ENCODE data around the gene P3R3URF.

Gene P3R3URF

DNA sequence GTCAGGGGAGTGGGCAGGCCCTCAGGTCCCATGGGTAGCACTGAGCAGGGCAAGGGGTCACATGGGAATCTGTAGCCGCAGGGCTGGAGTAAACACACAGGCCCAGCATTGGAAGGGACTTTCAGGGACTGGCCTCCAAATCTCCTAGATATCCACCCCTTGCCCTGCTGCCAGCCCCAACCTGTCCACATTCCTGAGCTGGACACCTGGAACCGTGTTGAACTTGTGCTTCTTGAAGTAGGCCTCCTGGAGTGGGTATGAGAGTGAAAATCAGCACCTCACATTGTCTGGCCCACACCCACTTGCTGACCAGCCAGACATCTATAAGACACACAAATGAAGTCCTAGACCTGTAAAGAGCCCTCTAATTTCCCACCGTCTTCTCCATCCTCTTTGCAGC lies 14.3 kb upstream of the P3R3URF start:
- Histone ChIP-seq H3K9me2 (replicated peaks; ENCODE audit: low read depth, low read length) (no peaks in the 10 kb centered on the region), H3K9me3 (ENCODE audit: insufficient read depth, low read depth, low read length) (no peaks in the 10 kb centered on the region), H3F3A (ENCODE audit: low read depth) (no peaks in the 10 kb centered on the region), H3K4me3 (ENCODE audit: low read length, poor library complexity, severe bottlenecking) (no peak overlapping the region), H3K36me3 (ENCODE audit: insufficient read depth, low read length) (peaks cover 4% of the 10 kb centered on the region; the same call in 1 of the 2 replicates), H4K20me1 (ENCODE audit: insufficient read depth, low read length, poor library complexity, severe bottlenecking) (no peaks in the 10 kb centered on the region), H3K27me3 (ENCODE audit: insufficient read depth, low read length, poor library complexity, severe bottlenecking) (no peaks in the 10 kb centered on the region), H3K4me2 (ENCODE audit: low read depth, low read length, poor library complexity, severe bottlenecking) (no peak overlapping the region), H2AFZ (ENCODE audit: low read length) (no peak overlapping the region), H3K4me1 (ENCODE audit: insufficient read depth, low read length, poor library complexity, severe bottlenecking) (no peaks in the 10 kb centered on the region), H3K9ac (ENCODE audit: low read depth, low read length, poor library complexity, severe bottlenecking) (no peak overlapping the region), H3K79me2 (ENCODE audit: insufficient read depth, low read length) (no peaks in the 10 kb centered on the region)
- TF ChIP-seq EZH2phosphoT487 (IDR thresholded peaks at IDR 0.05; ENCODE audit: borderline replicate concordance): no peak

DNA sequence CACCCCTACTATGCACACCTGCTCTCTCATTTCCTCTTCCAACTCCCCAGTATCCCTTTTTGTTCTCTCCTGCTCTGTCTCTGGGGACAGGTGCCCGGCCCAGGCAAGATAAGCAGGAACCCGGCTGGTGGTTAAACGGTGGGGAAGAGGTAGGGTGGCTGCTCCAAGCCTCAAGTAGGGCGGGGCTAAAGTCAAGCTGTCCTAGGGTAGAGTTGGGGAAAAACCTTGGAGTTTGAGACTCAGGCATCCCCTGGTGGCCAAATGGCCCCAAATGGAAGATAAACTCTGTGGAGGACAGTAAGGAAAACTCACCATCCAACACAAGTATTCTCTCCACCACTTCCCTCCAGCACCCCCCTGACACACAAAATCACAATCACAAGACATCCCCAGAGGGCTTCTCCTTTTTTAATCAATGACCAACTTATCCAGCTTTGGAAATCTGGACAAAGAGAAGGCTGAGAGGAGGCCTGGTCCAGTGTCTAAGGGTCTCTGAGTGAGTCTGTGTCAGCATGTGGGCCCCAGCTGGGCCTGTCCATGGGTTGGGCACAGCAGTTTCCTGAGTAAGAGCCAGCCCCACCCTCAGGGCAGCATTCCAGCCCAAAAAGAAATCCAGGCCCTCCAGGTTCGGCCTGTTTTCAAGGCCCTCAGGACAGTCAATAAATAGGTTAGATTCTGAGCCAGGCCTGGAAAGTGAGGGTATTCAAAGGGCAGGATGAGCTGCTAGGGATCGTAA lies 12.2 kb upstream of the P3R3URF start:
- no peaks in the 10 kb centered on the region for H3K9me2 ChIP-seq (replicated peaks; ENCODE audit: low read depth, low read length)
- peaks cover 5% of the 10 kb centered on the region for H3K4me1 ChIP-seq (ENCODE audit: insufficient read depth, low read length, poor library complexity, severe bottlenecking)
- H3K79me2 ChIP-seq (ENCODE audit: insufficient read depth, low read length): no peaks in the 10 kb centered on the region
- H3K9ac ChIP-seq (ENCODE audit: low read depth, low read length, poor library complexity, severe bottlenecking): no peak overlapping the region
- no peaks in the 10 kb centered on the region for H3F3A ChIP-seq (ENCODE audit: low read depth)
- TF ChIP-seq, protein P1, sequence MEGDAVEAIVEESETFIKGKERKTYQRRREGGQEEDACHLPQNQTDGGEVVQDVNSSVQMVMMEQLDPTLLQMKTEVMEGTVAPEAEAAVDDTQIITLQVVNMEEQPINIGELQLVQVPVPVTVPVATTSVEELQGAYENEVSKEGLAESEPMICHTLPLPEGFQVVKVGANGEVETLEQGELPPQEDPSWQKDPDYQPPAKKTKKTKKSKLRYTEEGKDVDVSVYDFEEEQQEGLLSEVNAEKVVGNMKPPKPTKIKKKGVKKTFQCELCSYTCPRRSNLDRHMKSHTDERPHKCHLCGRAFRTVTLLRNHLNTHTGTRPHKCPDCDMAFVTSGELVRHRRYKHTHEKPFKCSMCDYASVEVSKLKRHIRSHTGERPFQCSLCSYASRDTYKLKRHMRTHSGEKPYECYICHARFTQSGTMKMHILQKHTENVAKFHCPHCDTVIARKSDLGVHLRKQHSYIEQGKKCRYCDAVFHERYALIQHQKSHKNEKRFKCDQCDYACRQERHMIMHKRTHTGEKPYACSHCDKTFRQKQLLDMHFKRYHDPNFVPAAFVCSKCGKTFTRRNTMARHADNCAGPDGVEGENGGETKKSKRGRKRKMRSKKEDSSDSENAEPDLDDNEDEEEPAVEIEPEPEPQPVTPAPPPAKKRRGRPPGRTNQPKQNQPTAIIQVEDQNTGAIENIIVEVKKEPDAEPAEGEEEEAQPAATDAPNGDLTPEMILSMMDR (conservative IDR thresholded peaks at IDR 0.05; ENCODE audit: low read length): no peak
- no peak for TF ChIP-seq EZH2phosphoT487 (IDR thresholded peaks at IDR 0.05; ENCODE audit: borderline replicate concordance)
- H3K36me3 ChIP-seq (ENCODE audit: insufficient read depth, low read length): peaks cover 4% of the 10 kb centered on the region; the same call in 1 of the 2 replicates
- no peak overlapping the region for H3K4me3 ChIP-seq (ENCODE audit: low read length, poor library complexity, severe bottlenecking)
- H3K9me3 ChIP-seq (ENCODE audit: insufficient read depth, low read depth, low read length): no peaks in the 10 kb centered on the region
- no peaks in the 10 kb centered on the region for H4K20me1 ChIP-seq (ENCODE audit: insufficient read depth, low read length, poor library complexity, severe bottlenecking)
- no peaks in the 10 kb centered on the region for H3K27me3 ChIP-seq (ENCODE audit: insufficient read depth, low read length, poor library complexity, severe bottlenecking)
- H3K4me2 ChIP-seq (ENCODE audit: low read depth, low read length, poor library complexity, severe bottlenecking): no peak overlapping the region
- H2AFZ ChIP-seq (ENCODE audit: low read length): no peak overlapping the region

GRCh38 chr1:46187106-46187869 lies 11.0 kb upstream of the P3R3URF start:
- H4K20me1 ChIP-seq (ENCODE audit: insufficient read depth, low read length, poor library complexity, severe bottlenecking): no peaks in the 10 kb centered on the region
- H3K36me3 ChIP-seq (ENCODE audit: insufficient read depth, low read length): peaks cover 2% of the 10 kb centered on the region; the same call in 1 of the 2 replicates
- no peaks in the 10 kb centered on the region for H3F3A ChIP-seq (ENCODE audit: low read depth)
- H3K9ac ChIP-seq (ENCODE audit: low read depth, low read length, poor library complexity, severe bottlenecking): no peak overlapping the region
- no peaks in the 10 kb centered on the region for H3K79me2 ChIP-seq (ENCODE audit: insufficient read depth, low read length)
- no peak overlapping the region for H2AFZ ChIP-seq (ENCODE audit: low read length)
- no peak overlapping the region for H3K4me3 ChIP-seq (ENCODE audit: low read length, poor library complexity, severe bottlenecking)
- peaks cover 11% of the 10 kb centered on the region for H3K4me1 ChIP-seq (ENCODE audit: insufficient read depth, low read length, poor library complexity, severe bottlenecking)
- TF ChIP-seq, protein P1 (conservative IDR thresholded peaks at IDR 0.05; ENCODE audit: low read length): no peak
- TF ChIP-seq EZH2phosphoT487 (IDR thresholded peaks at IDR 0.05; ENCODE audit: borderline replicate concordance): no peak
- H3K27me3 ChIP-seq (ENCODE audit: insufficient read depth, low read length, poor library complexity, severe bottlenecking): no peaks in the 10 kb centered on the region
- H3K9me3 ChIP-seq (ENCODE audit: insufficient read depth, low read depth, low read length): no peaks in the 10 kb centered on the region
- no peaks in the 10 kb centered on the region for H3K9me2 ChIP-seq (replicated peaks; ENCODE audit: low read depth, low read length)
- H3K4me2 ChIP-seq (ENCODE audit: low read depth, low read length, poor library complexity, severe bottlenecking): no peak overlapping the region

All from Loucy (cell line).